Activated CD8-positive, alpha-beta T cell treated with anti-CD3 and anti-CD28 coated beads for 36 hours (primary cell): ENCODE measurements around the gene EIF4E3. TPM values are rescaled to one million over a fixed set of nuclear protein-coding genes. Genes with fewer than 3 reads are reported as not detected.

Experiments used
- ATAC-seq: fragments of 200-7000 bp; cut with Tn5 transposase; one replicate; pipeline ENCODE4 v1.10.0; 2021; ENCODE audit warnings: mild to moderate bottlenecking, moderate library complexity
- CTCF ChIA-PET: fragments of 350-600 bp; sonication (Branson Sonifier 250); formaldehyde crosslinking; loops from one replicate; lab custom pipeline; 2021; ENCODE audit warnings: antibody characterized with exemption; lab: Charles Lee
- POLR2A ChIA-PET: fragments of 350-600 bp; sonication (Branson Sonifier 250); formaldehyde crosslinking; loops from one replicate; lab custom pipeline; 2021; ENCODE audit warnings: antibody characterized with exemption; lab: Charles Lee
- DNase-seq: peaks from one replicate; pipeline ENCODE4 v3.0.0-alpha.2; 2020
- H3K27ac Mint-ChIP-seq: one replicate; pipeline ENCODE4 v1.8.0; 2021; ENCODE audit warnings: mild to moderate bottlenecking, mixed read lengths
- H3K27me3 Mint-ChIP-seq: one replicate; pipeline ENCODE4 v1.8.0; 2021; ENCODE audit warnings: mixed read lengths
- H3K36me3 Mint-ChIP-seq: one replicate; pipeline ENCODE4 v1.8.0; 2021; ENCODE audit warnings: low read depth, mixed read lengths
- H3K4me1 Mint-ChIP-seq: one replicate; pipeline ENCODE4 v1.8.0; 2021; ENCODE audit warnings: low read depth, mixed read lengths
- H3K4me3 Mint-ChIP-seq: one replicate; pipeline ENCODE4 v1.8.0; 2021; ENCODE audit warnings: mild to moderate bottlenecking, moderate library complexity, mixed read lengths
- H3K9me3 Mint-ChIP-seq: one replicate; pipeline ENCODE4 v1.8.0; 2021; ENCODE audit warnings: mixed read lengths
- CTCF ChIP-seq: fragments of 200-600 bp; IDR thresholded peaks from one replicate; pipeline ENCODE4 v1.8.0; 2022; ENCODE audit warnings: antibody characterized with exemption, mild to moderate bottlenecking
- intact Hi-C: fragments of 100-400 bp; cut with micrococcal nuclease; formaldehyde crosslinking; loops from one replicate; pipeline ENCODE4 v1.10.0; 2022
- total RNA-seq, 2 experiments: library from RNA; stranded (reverse); gene quantifications; one replicate each; pipeline ENCODE4 v1.2.3, GENCODE V29; 2021

EIF4E3 gene
- total RNA-seq, 2 experiments from 2014 or later: 29.3 to 30.4 TPM

GRCh38 chr3:71636001-71636400, 89.2 kb downstream of the EIF4E3 start:
- ATAC-seq (no peak), DNase-seq (no peak)
- CTCF ChIA-PET: interaction anchor here (2.0 kb wide), 1 partner anchor 10 kb away, joined by 5 read pairs; no protein-coding TSS in a partner anchor
- no peaks in the 10 kb centered on the region for H3K27me3 Mint-ChIP-seq
- no peak overlapping the region for H3K4me3 Mint-ChIP-seq
- H3K4me1 Mint-ChIP-seq: no peaks in the 10 kb centered on the region
- intact Hi-C loops: no loop called here
- no peaks in the 10 kb centered on the region for H3K36me3 Mint-ChIP-seq
- no peaks in the 10 kb centered on the region for H3K9me3 Mint-ChIP-seq
- no peak for TF ChIP-seq CTCF
- POLR2A ChIA-PET: no interaction called here
- no peak overlapping the region for H3K27ac Mint-ChIP-seq

- CTCF ChIA-PET: interaction anchor here (2.0 kb wide), 1 partner anchor 9 kb away, joined by 5 read pairs; no protein-coding TSS in a partner anchor
Measured at GRCh38 chr3:71634671-71635070, 90.5 kb downstream of the EIF4E3 start.

DNA sequence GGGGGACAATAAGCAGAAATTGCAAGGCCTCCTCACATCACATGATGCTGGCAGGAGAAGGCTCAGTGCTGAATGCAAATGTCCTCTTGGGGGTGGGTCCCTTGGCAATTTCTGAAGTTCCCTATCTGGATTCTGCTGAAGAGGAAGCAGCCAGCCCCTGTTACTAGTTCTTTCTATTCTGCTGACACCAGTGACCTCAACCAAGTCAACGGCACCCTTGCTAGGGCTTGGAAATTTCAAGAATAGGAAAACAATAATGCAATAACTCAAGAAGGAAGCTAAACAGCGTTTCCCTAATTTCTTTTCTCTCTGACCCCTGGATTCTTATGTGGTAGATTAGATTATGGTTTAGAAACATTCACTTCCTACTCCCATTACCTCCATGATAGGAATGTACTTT, 95.5 kb downstream of the EIF4E3 start:
- ATAC-seq: no peak
- no peak overlapping the region for H3K4me3 Mint-ChIP-seq
- H3K27ac Mint-ChIP-seq: no peak overlapping the region
- H3K9me3 Mint-ChIP-seq: no peaks in the 10 kb centered on the region
- H3K36me3 Mint-ChIP-seq: no peaks in the 10 kb centered on the region
- ChIA-PET POLR2A (interaction anchor here (0.6 kb wide), 1 partner anchor 73 kb away, joined by 4 read pairs; no protein-coding TSS in a partner anchor), CTCF (no interaction called here)
- no peak for TF ChIP-seq CTCF
- no peaks in the 10 kb centered on the region for H3K4me1 Mint-ChIP-seq
- DNase-seq: no peak
- no peaks in the 10 kb centered on the region for H3K27me3 Mint-ChIP-seq
- intact Hi-C loops: no loop called here

More at GRCh38 chr3:71634671-71635070, 90.5 kb downstream of the EIF4E3 start:
- intact Hi-C loops: no loop called here
- no peak overlapping the region for H3K27ac Mint-ChIP-seq
- ATAC-seq: no peak
- no peak for DNase-seq
- no peaks in the 10 kb centered on the region for H3K9me3 Mint-ChIP-seq
- no peaks in the 10 kb centered on the region for H3K27me3 Mint-ChIP-seq
- H3K36me3 Mint-ChIP-seq: no peaks in the 10 kb centered on the region
- no peaks in the 10 kb centered on the region for H3K4me1 Mint-ChIP-seq
- no peak overlapping the region for H3K4me3 Mint-ChIP-seq
- POLR2A ChIA-PET: no interaction called here
- no peak for TF ChIP-seq CTCF

DNA sequence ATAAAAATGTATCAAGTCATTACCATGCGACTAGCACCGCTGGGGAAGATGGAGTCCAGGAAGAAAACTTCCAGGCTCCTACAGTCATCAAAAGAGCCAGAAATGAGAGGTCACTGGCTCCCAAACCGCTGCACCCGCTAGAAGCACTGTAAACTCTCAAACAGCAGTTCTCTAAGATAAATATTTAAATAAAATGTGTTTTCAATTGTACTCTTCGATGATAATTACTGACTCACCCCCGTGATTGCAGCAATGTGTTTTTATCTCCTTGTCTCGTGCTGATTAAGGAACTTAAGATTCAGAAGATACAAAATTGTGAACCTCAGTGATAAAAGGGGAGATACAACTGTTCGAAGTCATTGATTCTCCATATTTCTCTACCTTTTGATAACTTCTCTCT, 95.9 kb downstream of the EIF4E3 start:
- no peak for DNase-seq
- TF ChIP-seq CTCF: no peak
- Mint-ChIP-seq H3K9me3 (no peaks in the 10 kb centered on the region), H3K27me3 (no peaks in the 10 kb centered on the region), H3K4me1 (no peaks in the 10 kb centered on the region), H3K27ac (no peak overlapping the region), H3K36me3 (no peaks in the 10 kb centered on the region), H3K4me3 (no peak overlapping the region)
- ChIA-PET CTCF (no interaction called here), POLR2A (no interaction called here)
- intact Hi-C loops: no loop called here
- no peak for ATAC-seq

DNA sequence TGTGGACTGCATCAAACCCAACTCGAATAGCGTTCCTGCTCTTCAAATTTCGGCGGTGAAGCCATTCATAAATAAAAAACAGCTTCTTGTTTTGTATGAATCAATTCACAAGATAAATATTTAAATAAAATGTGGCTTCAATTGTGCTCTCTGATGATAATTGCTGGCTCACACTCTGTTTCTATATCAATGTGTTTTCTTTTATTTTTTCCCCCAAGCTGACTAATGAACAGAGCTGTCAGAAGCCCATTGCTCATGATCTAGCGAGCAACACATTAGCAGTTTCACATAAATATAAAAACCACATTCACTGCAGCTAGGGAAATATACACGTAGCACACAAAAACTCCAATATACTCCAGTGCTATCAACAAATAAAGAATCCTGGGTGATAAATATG, 96.7 kb downstream of the EIF4E3 start:
- Mint-ChIP-seq H3K9me3 (no peaks in the 10 kb centered on the region), H3K4me3 (no peak overlapping the region), H3K27ac (no peak overlapping the region), H3K36me3 (no peaks in the 10 kb centered on the region), H3K27me3 (no peaks in the 10 kb centered on the region), H3K4me1 (no peaks in the 10 kb centered on the region)
- ATAC-seq (no peak), DNase-seq (no peak)
- CTCF ChIA-PET: no interaction called here
- intact Hi-C loops: no loop called here
- POLR2A ChIA-PET: interaction anchor here (0.6 kb wide), 1 partner anchor 594 kb away, joined by 3 read pairs; no protein-coding TSS in a partner anchor
- no peak for TF ChIP-seq CTCF
